Measurements from ENCODE around the gene MATN4. TPM values are rescaled to one million over a fixed set of nuclear protein-coding genes. Genes with fewer than 3 reads are reported as not detected.

MATN4 gene
- polyA plus RNA-seq, 1 donor from 2014 or later, result not detected

DNA sequence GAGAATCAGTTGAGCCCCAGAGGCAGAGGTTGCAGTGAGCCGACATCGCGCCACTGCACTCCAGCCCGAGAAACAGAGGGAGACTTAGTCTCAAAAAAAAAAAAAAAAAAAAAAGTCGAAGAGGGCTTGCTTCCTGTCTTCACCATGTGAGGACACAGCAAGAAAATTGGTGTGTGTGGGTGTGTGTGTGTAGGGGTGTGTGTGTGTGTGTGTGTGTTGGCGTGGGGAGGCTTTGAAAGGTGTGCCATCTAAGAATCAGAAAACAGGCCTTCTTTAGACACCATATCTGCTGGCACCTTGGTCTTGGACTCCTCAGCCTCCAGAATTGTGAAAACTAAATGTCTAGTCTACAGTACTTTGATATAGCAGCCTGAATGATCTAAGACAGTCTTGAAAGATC is 8.3 kb downstream of the MATN4 start:
- H3K4me2 ChIP-seq (ENCODE audit: low read length), result no peak overlapping the region

DNA sequence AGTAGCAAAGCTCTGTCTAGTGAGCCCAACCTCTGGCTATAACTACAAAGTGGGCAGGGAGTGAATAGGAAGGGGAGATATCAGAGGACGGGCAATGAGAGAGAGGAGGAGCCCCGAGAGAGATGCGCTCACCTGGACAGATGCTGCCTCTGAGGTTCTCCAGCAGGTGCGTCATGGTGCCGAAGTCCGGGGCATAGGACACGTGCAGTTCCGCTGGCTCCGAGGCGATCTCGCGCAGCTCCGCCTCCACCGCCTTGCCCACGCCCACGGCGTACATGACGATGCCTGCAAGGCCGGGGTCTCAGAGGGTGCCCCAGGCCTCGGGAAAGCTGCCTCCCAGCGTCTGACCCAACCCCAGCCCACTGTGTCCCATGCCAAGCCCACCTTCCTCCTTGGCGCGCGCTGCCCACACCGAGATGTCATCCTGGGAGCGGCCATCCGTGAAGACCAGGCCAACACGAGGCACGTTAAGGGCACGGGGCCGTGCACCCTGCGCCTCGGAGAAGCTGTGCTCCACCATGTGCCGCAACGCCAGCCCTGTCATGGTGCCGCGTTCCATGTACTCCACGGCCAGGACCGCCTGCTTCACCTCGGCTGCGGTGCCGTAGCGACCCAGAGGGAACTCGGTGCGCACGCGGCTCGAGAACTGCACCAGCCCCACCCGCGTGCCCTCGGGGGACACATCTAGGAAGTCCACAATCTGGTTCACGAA is 10.2 kb downstream of the MATN4 start:
- H3K36me3 ChIP-seq (ENCODE audit: insufficient read depth, low read length), result no peaks in the 10 kb centered on the region
- no peak overlapping the region for H2AFZ ChIP-seq (ENCODE audit: low read depth, low read length)
- no peaks in the 10 kb centered on the region for H3K9me2 ChIP-seq (ENCODE audit: insufficient read depth, low read length)
- H3K4me3 ChIP-seq (ENCODE audit: low read length), result no peak overlapping the region
- H3F3A ChIP-seq (ENCODE audit: insufficient read depth, low read length, poor library complexity, severe bottlenecking), result no peaks in the 10 kb centered on the region
- peaks cover 11% of the 10 kb centered on the region for H3K27me3 ChIP-seq (ENCODE audit: insufficient read depth, low read depth, low read length)
- no peak for TF ChIP-seq EZH2 (IDR thresholded peaks at IDR 0.05; ENCODE audit: borderline replicate concordance, insufficient read depth, low read length, poor library complexity, severe bottlenecking)
- H3K9me3 ChIP-seq (ENCODE audit: low read length), result peaks cover 3% of the 10 kb centered on the region
- H3K9ac ChIP-seq (ENCODE audit: low read length), result no peak overlapping the region
- H3K4me2 ChIP-seq (ENCODE audit: low read length), result no peak overlapping the region
- H4K20me1 ChIP-seq (ENCODE audit: insufficient read depth), result no peaks in the 10 kb centered on the region
- no peaks in the 10 kb centered on the region for H3K79me2 ChIP-seq (replicated peaks; ENCODE audit: insufficient read depth, low read length)
- no peak overlapping the region for H3K27ac ChIP-seq (ENCODE audit: low read length)

More for the DNA sequence above, 8.3 kb downstream of the MATN4 start:
- Histone ChIP-seq H3F3A (ENCODE audit: insufficient read depth, low read length, poor library complexity, severe bottlenecking) (no peaks in the 10 kb centered on the region), H3K27me3 (ENCODE audit: insufficient read depth, low read depth, low read length) (no peaks in the 10 kb centered on the region), H3K4me3 (ENCODE audit: low read length) (no peak overlapping the region), H3K9ac (ENCODE audit: low read length) (no peak overlapping the region), H3K36me3 (ENCODE audit: insufficient read depth, low read length) (no peaks in the 10 kb centered on the region), H3K27ac (ENCODE audit: low read length) (no peak overlapping the region), H3K79me2 (replicated peaks; ENCODE audit: insufficient read depth, low read length) (no peaks in the 10 kb centered on the region), H4K20me1 (ENCODE audit: insufficient read depth) (no peaks in the 10 kb centered on the region), H3K9me2 (ENCODE audit: insufficient read depth, low read length) (no peaks in the 10 kb centered on the region), H2AFZ (ENCODE audit: low read depth, low read length) (no peak overlapping the region), H3K9me3 (ENCODE audit: low read length) (no peaks in the 10 kb centered on the region)
- no peak for TF ChIP-seq EZH2 (IDR thresholded peaks at IDR 0.05; ENCODE audit: borderline replicate concordance, insufficient read depth, low read length, poor library complexity, severe bottlenecking)

DNA sequence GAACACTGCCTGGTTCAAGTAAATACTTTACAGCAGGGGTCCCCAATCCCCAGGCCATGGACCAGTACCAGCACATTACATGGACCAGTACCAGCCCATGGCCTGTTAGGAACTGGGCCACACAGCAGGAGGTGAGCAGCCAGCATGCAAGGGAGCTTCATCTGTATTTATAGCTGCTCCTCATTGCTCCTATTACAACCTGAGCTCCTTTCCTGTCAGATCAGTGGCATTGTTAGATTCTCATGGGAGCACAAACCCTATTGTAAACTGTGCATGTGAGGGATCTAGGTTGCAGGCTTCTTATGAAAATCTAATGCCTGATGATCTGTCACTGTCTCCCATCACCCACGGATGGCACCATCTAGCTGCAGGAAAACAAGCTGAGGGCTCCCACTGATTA is 13.4 kb downstream of the MATN4 start:
- H2AFZ ChIP-seq (ENCODE audit: low read depth, low read length), result no peak overlapping the region
- no peak overlapping the region for H3K27ac ChIP-seq (ENCODE audit: low read length)

More for the DNA sequence above, 13.4 kb downstream of the MATN4 start:
- H3K27me3 ChIP-seq (ENCODE audit: insufficient read depth, low read depth, low read length), result peaks cover 14% of the 10 kb centered on the region
- H3K36me3 ChIP-seq (ENCODE audit: insufficient read depth, low read length), result no peaks in the 10 kb centered on the region
- peaks cover 3% of the 10 kb centered on the region for H3K9me3 ChIP-seq (ENCODE audit: low read length)
- H3K79me2 ChIP-seq (replicated peaks; ENCODE audit: insufficient read depth, low read length), result no peaks in the 10 kb centered on the region
- H3F3A ChIP-seq (ENCODE audit: insufficient read depth, low read length, poor library complexity, severe bottlenecking), result no peaks in the 10 kb centered on the region
- H3K9me2 ChIP-seq (ENCODE audit: insufficient read depth, low read length), result no peaks in the 10 kb centered on the region
- H4K20me1 ChIP-seq (ENCODE audit: insufficient read depth), result no peaks in the 10 kb centered on the region
- H3K9ac ChIP-seq (ENCODE audit: low read length), result no peak overlapping the region
- H3K4me2 ChIP-seq (ENCODE audit: low read length), result no peak overlapping the region
- no peak overlapping the region for H3K4me3 ChIP-seq (ENCODE audit: low read length)
- no peak for TF ChIP-seq EP300 (conservative IDR thresholded peaks at IDR 0.05; ENCODE audit: poor library complexity, severe bottlenecking)
- no peak for TF ChIP-seq POLR2AphosphoS5 (IDR thresholded peaks at IDR 0.05)
- TF ChIP-seq, protein P1, sequence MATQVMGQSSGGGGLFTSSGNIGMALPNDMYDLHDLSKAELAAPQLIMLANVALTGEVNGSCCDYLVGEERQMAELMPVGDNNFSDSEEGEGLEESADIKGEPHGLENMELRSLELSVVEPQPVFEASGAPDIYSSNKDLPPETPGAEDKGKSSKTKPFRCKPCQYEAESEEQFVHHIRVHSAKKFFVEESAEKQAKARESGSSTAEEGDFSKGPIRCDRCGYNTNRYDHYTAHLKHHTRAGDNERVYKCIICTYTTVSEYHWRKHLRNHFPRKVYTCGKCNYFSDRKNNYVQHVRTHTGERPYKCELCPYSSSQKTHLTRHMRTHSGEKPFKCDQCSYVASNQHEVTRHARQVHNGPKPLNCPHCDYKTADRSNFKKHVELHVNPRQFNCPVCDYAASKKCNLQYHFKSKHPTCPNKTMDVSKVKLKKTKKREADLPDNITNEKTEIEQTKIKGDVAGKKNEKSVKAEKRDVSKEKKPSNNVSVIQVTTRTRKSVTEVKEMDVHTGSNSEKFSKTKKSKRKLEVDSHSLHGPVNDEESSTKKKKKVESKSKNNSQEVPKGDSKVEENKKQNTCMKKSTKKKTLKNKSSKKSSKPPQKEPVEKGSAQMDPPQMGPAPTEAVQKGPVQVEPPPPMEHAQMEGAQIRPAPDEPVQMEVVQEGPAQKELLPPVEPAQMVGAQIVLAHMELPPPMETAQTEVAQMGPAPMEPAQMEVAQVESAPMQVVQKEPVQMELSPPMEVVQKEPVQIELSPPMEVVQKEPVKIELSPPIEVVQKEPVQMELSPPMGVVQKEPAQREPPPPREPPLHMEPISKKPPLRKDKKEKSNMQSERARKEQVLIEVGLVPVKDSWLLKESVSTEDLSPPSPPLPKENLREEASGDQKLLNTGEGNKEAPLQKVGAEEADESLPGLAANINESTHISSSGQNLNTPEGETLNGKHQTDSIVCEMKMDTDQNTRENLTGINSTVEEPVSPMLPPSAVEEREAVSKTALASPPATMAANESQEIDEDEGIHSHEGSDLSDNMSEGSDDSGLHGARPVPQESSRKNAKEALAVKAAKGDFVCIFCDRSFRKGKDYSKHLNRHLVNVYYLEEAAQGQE (IDR thresholded peaks at IDR 0.05; ENCODE audit: borderline replicate concordance), result no peak
- no peak for TF ChIP-seq RAD21 (conservative IDR thresholded peaks at IDR 0.05)
- no peak for TF ChIP-seq SMC3 (conservative IDR thresholded peaks at IDR 0.05; ENCODE audit: poor library complexity)
- TF ChIP-seq EZH2 (IDR thresholded peaks at IDR 0.05; ENCODE audit: borderline replicate concordance, insufficient read depth, low read length, poor library complexity, severe bottlenecking), result no peak
- no peak for TF ChIP-seq MXI1 (conservative IDR thresholded peaks at IDR 0.05; ENCODE audit: poor library complexity, severe bottlenecking)
- TF ChIP-seq, protein P2, sequence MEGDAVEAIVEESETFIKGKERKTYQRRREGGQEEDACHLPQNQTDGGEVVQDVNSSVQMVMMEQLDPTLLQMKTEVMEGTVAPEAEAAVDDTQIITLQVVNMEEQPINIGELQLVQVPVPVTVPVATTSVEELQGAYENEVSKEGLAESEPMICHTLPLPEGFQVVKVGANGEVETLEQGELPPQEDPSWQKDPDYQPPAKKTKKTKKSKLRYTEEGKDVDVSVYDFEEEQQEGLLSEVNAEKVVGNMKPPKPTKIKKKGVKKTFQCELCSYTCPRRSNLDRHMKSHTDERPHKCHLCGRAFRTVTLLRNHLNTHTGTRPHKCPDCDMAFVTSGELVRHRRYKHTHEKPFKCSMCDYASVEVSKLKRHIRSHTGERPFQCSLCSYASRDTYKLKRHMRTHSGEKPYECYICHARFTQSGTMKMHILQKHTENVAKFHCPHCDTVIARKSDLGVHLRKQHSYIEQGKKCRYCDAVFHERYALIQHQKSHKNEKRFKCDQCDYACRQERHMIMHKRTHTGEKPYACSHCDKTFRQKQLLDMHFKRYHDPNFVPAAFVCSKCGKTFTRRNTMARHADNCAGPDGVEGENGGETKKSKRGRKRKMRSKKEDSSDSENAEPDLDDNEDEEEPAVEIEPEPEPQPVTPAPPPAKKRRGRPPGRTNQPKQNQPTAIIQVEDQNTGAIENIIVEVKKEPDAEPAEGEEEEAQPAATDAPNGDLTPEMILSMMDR (IDR thresholded peaks at IDR 0.05; ENCODE audit: poor library complexity, severe bottlenecking), result no peak
- no peak for TF ChIP-seq TAF1 (IDR thresholded peaks at IDR 0.05; ENCODE audit: low read depth)
